GM19452 (cell line): Measurements from ENCODE around the gene PTRH2.
A peak's percentile ranks its signal among the peaks of the same experiment; 100 is the strongest.
"Not testable (repeated sequence)": the region's sequence is repeated elsewhere in the genome, so short reads cannot be mapped to it uniquely, and the experiment has no call there.

Experiments used
- ATAC-seq: cut with Tn5 transposase; IDR thresholded peaks from one replicate; pipeline ENCODE4 v1.9.1; 2021; ENCODE audit not compliant: unreplicated experiment

PTRH2 gene

GRCh38 chr17:59707149-59707970, at the start of gene PTRH2, which contains the start of gene VMP1:
PTRH2 (minus strand) TSS chr17:59707430; CDS start chr17:59697978, 9,452 bp downstream.
VMP1 (plus strand) TSS chr17:59707654; CDS start chr17:59731447, 23,793 bp downstream.
- ATAC-seq, result peak; percentile 96

DNA sequence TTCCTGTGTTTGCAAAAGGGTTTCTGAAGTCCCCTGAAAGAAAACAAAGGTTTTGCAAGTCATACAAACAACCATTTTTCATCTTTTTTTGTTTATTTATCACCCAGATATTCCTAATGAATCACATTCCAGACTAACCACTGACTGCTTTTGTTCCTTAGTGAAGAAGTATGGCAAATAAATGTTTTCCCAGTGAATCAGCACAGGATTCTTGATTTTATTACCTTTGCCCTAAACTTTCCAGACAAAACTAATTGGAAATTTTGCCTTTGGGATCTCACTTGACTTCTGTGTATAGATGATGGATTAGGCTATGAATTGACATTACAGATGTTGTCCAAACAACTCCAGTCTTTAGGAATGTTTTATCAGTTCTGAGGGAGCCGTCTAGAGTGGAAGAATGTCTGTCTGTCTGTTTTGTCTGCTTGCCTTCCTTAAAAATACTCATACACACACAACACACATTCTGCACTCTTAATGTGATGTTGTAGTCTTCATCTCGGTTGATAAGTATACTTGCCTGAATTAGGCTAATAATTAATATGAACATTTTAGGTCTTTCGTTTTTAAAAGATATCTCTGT, 49.1 kb upstream of the PTRH2 start:
- no peak for ATAC-seq

DNA sequence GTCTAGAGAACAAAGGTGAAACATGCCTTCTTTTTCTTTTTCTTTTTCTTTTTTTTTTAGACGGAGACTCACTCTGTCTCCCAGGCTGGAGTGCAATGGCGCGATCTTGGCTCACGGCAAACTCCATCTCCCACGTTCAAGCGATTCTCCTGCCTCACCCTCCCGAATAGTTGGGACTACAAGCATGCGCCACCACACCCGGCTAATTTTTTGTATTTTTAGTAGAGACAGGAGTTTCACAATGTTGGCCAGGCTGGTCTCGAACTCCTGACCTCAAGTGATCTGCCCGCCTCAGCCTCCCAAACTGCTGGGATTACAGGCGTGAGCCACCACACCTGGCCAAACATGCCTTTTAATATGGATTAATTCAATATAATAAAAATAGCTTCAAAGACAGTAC, 47.8 kb upstream of the PTRH2 start:
- ATAC-seq, result not testable (repeated sequence)

DNA sequence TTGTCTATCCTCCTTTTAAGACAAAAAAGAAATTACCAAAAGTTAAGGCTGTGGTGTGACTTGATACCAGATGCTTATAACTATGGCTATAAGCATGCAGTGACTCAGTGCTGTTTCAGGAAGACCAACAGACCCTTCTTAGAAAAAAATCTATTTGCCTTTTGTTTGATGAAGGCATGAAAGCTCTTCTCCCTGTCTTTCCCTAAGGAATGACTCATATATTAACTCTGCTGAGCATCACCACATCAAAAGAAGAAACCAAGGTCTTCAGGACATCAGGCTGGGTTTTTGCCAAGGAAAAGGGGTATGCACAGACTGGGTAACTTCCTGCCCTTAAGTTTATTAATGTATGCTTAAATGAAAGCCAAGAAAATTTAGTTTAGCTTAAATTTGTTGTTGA, 47.3 kb upstream of the PTRH2 start:
- no peak for ATAC-seq

DNA sequence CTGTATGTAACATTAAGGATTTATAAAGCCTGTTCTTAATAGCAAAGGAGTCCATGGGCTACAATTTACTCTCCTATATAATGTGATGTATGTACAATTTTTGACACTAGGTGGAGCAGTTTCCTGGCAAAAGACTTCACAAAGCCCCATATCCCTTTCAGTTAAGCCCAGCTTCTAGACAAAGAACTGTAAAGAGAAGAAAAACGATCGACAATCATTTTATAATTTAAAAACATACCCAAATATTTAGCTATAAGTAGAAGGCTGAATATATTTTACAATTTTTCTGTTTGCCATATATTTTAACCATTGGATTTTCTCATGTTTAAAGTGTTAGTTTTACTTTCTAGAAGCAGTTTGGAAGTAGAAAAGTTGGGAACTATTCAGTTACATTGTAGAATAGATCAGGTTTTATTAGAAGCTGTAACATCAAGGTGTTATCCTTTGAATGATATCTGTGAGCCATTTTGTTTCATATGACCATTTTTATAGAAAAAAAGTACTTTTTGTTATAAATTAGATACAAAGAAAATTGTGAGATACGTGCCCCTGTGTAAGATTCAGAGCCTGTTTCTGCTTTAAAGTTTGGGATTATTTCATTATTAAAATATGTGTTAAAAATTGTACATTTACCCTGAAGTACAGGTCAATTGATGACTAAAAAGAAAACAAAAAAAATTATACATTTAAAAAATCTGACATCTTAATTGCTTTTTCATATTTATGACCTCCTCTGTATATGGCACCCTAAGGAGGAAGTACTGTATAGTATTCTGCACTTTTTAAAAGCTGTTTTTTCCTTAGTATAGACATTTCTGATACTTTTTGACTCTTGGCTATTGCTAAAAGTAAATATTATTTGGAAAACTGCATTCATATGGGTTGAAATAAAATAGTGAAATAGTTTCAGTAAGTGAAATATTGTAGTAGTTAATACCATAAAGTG, 46.6 kb upstream of the PTRH2 start:
- no peak for ATAC-seq

GRCh38 chr17:59752922-59753321, 45.7 kb upstream of the PTRH2 start:
- no peak for ATAC-seq

DNA sequence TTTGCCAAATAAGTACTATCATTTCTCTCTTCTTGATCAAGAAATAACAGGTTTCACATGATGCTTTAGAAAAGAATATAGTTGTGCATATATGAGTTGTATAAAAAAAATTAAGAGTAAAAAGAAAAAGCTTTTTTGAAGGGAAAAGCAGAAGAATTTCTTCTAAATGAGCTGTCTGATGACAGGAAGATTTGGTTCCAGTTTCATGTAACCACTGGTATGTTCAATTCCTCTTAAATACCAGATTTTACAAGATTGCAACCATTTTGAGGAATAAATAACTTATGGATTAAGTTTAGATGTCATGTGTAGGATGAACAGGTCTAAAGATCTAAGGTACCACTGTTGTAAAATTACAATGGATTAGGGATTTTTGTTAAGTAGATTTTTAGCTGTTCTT, 45.2 kb upstream of the PTRH2 start:
- ATAC-seq, result no peak

GRCh38 chr17:59751955-59752413, 44.8 kb upstream of the PTRH2 start:
- ATAC-seq, result no peak

- no peak for ATAC-seq
Measured at GRCh38 chr17:59748591-59748990, 41.4 kb upstream of the PTRH2 start.

DNA sequence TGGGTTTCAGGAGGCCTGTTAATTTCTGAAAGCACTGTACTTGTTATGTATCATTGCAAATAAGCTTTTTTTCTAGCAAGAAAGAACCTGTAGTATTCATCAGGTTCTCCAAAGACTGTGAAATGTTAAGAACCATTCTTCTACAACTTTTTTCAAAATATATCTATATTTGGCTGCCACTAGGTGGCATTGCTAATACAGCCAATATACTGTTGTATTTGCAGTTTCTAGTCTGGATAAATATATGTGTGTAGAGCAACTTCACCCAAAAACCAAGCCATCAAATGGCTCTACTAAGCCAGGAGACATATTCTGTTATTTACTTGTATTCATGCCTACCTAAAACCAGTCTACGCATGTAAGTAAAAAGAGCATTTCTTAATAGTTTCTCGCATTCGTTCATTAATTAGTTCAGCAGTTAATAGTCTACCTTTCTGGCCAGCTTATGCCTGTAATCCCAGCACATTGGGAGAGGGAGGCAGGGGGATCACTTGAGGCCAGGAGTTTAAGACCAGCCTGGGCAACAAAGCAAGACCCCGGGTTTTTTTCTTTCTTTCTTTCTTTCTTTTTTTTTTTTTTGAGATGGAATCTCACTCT, 39.7 kb upstream of the PTRH2 start:
- no peak for ATAC-seq

DNA sequence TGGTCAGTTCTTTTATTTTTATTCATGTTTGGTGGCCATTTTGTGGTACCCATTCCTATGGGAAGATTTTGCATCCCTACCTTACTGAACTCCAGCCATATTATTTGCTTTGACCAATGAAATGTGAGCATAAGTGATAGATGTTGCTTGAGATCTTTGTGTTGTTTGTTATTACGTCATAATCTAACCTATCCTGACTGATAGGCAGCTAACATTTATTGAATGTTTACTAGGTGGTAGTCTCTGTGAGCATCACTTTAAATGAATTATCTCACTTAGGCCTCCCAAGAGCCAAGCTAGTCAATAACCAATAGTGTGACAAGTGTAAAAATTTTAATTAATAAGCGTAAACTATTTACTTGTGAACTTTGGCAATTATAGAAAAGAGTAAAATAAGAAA, 37.8 kb upstream of the PTRH2 start:
- no peak for ATAC-seq

DNA sequence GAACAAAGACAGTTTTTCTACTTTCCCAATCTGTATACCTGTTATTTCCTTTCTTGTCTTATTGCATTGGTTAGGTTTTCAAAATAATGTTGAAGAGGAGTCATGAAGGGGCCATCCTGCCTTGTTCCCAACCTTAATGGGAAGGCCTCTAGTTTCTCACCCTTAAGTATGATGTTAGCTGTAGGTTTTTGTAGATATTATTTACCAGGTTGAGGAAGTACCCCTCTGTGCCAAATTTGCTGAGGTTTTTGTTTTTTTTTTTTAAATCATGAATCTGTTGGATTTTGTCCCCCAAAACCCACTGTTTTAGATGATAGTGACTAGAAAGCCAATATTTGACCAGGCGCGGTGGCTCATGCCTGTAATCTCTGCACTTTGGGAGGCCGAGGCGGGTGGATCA, 36.6 kb upstream of the PTRH2 start:
- ATAC-seq, result no peak

- no peak for ATAC-seq
Measured at GRCh38 chr17:59737324-59737723, 30.1 kb upstream of the PTRH2 start.

- ATAC-seq, result no peak
Measured at GRCh38 chr17:59734226-59734625, 27.0 kb upstream of the PTRH2 start.

GRCh38 chr17:59733697-59734096, 26.5 kb upstream of the PTRH2 start:
- no peak for ATAC-seq

- ATAC-seq, result no peak
Measured at GRCh38 chr17:59730268-59730834, 23.1 kb upstream of the PTRH2 start.

GRCh38 chr17:59727817-59728533, 20.7 kb upstream of the PTRH2 start:
- ATAC-seq, result no peak

DNA sequence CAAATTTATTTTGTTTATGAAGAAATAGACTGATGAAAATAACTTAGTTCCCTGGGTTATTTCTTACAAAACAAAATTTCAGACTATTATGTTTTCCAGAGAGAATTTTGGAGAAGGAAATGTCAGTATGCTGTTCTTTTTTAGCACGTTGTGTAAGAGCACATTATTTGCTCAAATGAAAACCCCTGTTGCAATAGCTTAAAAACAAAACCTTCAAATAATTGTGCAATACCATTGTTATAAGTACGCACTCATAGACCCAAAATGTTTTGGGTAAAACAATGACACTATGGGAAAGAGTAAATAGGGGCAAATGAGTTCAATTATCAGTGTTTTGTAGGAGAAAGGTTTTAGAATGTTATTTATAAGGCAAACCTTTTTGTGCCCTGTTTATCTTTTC, 18.5 kb upstream of the PTRH2 start:
- ATAC-seq, result no peak

DNA sequence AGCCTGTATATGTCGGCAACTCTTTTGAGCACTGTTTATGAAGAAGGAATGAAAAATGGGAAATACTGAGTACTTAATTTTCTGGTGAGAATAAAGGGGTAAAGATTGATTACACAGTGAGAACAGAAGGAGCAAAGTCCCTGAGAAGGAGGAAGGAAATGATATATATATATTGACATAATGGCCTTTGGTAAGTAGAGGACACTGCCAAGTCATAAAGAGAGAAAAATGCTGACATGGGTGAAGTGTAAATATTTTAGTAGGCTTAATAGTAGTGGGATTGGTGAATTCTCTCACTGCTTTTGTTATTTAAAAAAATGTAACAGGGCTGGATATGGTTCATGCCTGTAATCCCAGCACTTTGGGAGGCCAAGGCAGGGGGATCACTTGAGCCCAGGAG, 16.4 kb upstream of the PTRH2 start:
- ATAC-seq, result no peak

- ATAC-seq, result no peak
Measured at GRCh38 chr17:59723041-59723440, 15.8 kb upstream of the PTRH2 start.
